SK-N-MC (cell line): ENCODE measurements around the gene SBNO2.

Experiments used
- EZH2 ChIP-seq: fragments of 200-600 bp; sonication (generic); IDR thresholded peaks from one replicate; pipeline ENCODE4 v1.6.1; 2017; ENCODE audit warnings: antibody characterized with exemption
- POLR2AphosphoS5 ChIP-seq: IDR thresholded peaks from 2 replicates; pipeline ENCODE4 v1.6.1; 2012; ENCODE audit warnings: mild to moderate bottlenecking, low read depth, low read length, borderline replicate concordance

- TF ChIP-seq POLR2AphosphoS5 (no peak), EZH2 (no peak)
Observed at GRCh38 chr19:1081301-1082164, 92.5 kb downstream of the SBNO2 start.
